Smooth muscle cell (in vitro differentiated cells): ENCODE measurements around the gene C2CD4C. TPM values are rescaled to one million over a fixed set of nuclear protein-coding genes. Genes with fewer than 3 reads are reported as not detected.

Experiments
- DNase-seq: peaks from one replicate; lab custom pipeline; 2025; ENCODE audit not compliant: unreplicated experiment; lab: John Stamatoyannopoulos, UW
- H2AFZ ChIP-seq: fragments of 200-600 bp; sonication (generic); 2 replicates; pipeline ENCODE4 v1.6.0; 2016; ENCODE audit warnings: antibody characterized with exemption, low read depth, mild to moderate bottlenecking
- H3F3A ChIP-seq: fragments of 200-600 bp; sonication (generic); 2 replicates; pipeline ENCODE4 v1.6.0; 2017; ENCODE audit warnings: antibody characterized with exemption, low read depth
- H3K27ac ChIP-seq: fragments of 200-600 bp; sonication (generic); 2 replicates; pipeline ENCODE4 v1.5.1; 2016; ENCODE audit warnings: low read depth, mild to moderate bottlenecking
- H3K27me3 ChIP-seq: fragments of 200-600 bp; sonication (generic); 2 replicates; pipeline ENCODE4 v1.6.1; 2016; ENCODE audit warnings: low read depth, mild to moderate bottlenecking
- H3K36me3 ChIP-seq: fragments of 200-600 bp; sonication (generic); 2 replicates; pipeline ENCODE4 v1.5.1; 2016; ENCODE audit warnings: low read depth
- H3K4me1 ChIP-seq: fragments of 200-600 bp; sonication (generic); 2 replicates; pipeline ENCODE4 v1.5.1; 2016; ENCODE audit warnings: low read depth
- H3K4me2 ChIP-seq: fragments of 200-600 bp; sonication (generic); 2 replicates; pipeline ENCODE4 v1.6.0; 2016; ENCODE audit warnings: mild to moderate bottlenecking
- H3K4me3 ChIP-seq: fragments of 200-600 bp; sonication (generic); 2 replicates; pipeline ENCODE4 v1.5.1; 2016; ENCODE audit warnings: mild to moderate bottlenecking
- H3K79me2 ChIP-seq: fragments of 200-600 bp; sonication (generic); 2 replicates; pipeline ENCODE4 v1.6.0; 2016; ENCODE audit warnings: low read depth, mild to moderate bottlenecking
- H3K9ac ChIP-seq: fragments of 200-600 bp; sonication (generic); 2 replicates; pipeline ENCODE4 v1.6.0; 2016; ENCODE audit warnings: low read depth
- H3K9me3 ChIP-seq: fragments of 200-600 bp; sonication (generic); replicated peaks from 2 replicates; pipeline ENCODE4 v1.5.1; 2016; ENCODE audit warnings: low read depth
- H4K20me1 ChIP-seq: fragments of 200-600 bp; sonication (generic); 2 replicates; pipeline ENCODE4 v1.6.0; 2016; ENCODE audit warnings: low read depth
- CTCF ChIP-seq: fragments of 200-600 bp; sonication (generic); IDR thresholded peaks from 2 replicates; pipeline ENCODE4 v1.5.1; 2017; ENCODE audit warnings: borderline replicate concordance, mild to moderate bottlenecking, antibody characterized with exemption; ENCODE audit not compliant: insufficient read depth, poor library complexity, severe bottlenecking
- WGBS: methylation state at CpG from one replicate; pipeline ENCODE4 v1.1.7; 2016; ENCODE audit warnings: low lambda C conversion rate; 5-methylcytosine and 5-hydroxymethylcytosine counted together
- polyA plus RNA-seq: library from polyadenylated mRNA; unstranded; fragments of >200 nt; fragmentation: Nextera tagmentation; extraction: Ambion mirVana; gene quantifications from 2 replicates; pipeline ENCODE4 v1.2.1, GENCODE V29; 2016
- total RNA-seq: library from RNA; depleted of rRNA; stranded (reverse); fragments of >200 nt; gene quantifications from 2 replicates; pipeline ENCODE4 v1.2.3, GENCODE V29; 2014

The C2CD4C gene
- total and polyA plus RNA-seq, 2 experiments from 2014 or later: 0.63 to 3.7 TPM

DNA sequence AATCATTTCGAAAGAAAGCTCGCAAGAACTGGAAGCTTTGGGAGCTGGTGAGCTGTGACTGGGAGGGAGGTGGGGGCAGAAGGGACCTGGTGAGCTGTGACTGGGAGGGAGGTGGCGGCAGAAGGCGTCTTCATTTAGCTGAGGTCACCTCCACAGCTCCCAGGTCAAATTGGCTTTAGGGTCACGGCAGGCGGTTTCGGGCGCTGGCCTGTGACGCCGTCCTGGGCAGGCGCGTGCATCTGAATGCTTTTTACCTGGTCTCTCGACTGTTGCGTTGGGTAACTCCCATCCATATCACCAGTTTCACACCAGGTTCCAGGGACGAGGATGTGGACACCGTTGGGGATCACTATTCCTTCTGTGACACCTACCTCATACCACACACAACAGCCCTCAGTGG, 29.2 kb downstream of the C2CD4C start:
- H3K36me3 ChIP-seq: no peaks in the 10 kb centered on the region
- no peak overlapping the region for H3K4me2 ChIP-seq
- no peak overlapping the region for H3K27ac ChIP-seq
- no peak overlapping the region for H2AFZ ChIP-seq
- DNase-seq: no peak
- no peaks in the 10 kb centered on the region for H3F3A ChIP-seq
- no peaks in the 10 kb centered on the region for H3K79me2 ChIP-seq
- H3K4me3 ChIP-seq: no peak overlapping the region
- 95% methylated on average over 14 of the region's 16 CpGs for WGBS
- no peaks in the 10 kb centered on the region for H3K9me3 ChIP-seq
- no peak for TF ChIP-seq CTCF
- H4K20me1 ChIP-seq: no peaks in the 10 kb centered on the region
- H3K4me1 ChIP-seq: no peaks in the 10 kb centered on the region
- no peak overlapping the region for H3K9ac ChIP-seq
- no peaks in the 10 kb centered on the region for H3K27me3 ChIP-seq

DNA sequence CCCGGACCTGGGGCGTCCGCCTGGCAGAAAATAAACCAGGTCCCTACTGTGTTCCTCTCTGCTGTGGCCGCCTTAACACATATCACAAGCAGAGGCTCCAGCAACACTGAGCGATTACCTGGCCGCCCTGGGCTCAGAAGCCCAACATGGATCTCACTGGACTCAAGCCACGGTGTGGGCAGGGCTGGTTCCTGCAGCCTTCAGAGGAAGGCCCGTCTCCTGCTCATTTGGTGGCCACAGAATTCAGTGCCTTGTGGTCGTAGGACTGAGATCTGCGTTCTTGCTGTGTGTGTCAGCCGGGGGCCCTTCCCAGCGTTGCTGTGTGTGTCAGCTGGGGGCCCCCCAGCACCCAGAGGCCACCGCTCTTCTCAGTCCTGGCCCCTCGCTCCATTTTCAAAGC, 30.2 kb downstream of the C2CD4C start:
- Histone ChIP-seq H2AFZ (no peak overlapping the region), H3K9ac (no peak overlapping the region), H3F3A (no peaks in the 10 kb centered on the region), H3K79me2 (no peaks in the 10 kb centered on the region), H3K4me2 (no peak overlapping the region), H3K27ac (no peak overlapping the region), H4K20me1 (no peaks in the 10 kb centered on the region), H3K4me3 (no peak overlapping the region), H3K36me3 (no peaks in the 10 kb centered on the region), H3K27me3 (no peaks in the 10 kb centered on the region), H3K9me3 (no peaks in the 10 kb centered on the region), H3K4me1 (no peaks in the 10 kb centered on the region)
- 86% methylated on average over 14 of the region's 14 CpGs for WGBS
- TF ChIP-seq CTCF: no peak
- no peak for DNase-seq

DNA sequence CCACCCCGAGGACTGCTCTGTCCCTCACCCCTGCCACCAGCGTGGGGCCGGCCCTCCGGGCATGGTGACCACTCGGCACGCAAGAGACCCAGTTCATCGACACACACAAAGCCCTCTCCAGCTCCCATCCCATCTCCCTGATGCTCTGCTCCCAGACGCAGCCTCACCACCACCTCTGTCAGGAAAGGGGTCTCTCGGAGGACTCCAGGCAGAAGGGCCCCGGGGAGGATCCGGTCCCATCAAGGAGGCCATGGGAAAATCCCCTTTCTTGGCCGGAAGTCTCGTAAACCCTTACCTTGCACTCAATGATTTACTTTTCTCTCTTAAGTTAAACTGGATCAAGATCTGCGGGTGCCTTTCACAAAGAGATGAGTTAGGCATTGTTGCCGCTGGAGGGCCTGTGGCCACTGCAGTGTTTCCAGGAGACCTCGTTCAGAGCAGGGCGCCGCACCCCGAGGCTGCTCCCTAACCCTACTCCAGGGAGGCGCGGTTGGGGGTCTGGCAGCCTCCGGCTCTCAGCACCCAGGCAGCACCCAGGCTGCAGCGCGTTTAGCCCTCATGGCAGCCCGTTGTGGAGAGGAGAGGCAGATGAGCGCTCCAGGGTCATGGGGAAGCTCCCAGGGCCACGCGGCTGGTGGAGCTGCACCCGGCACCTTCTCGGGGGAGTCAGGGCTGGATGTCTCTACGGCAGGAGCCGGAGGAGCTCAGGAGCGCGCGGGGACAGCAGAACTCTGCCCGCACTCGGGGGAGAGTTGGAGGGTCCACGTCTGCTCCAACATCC, 31.0 kb downstream of the C2CD4C start:
- no peak for DNase-seq

More for the DNA sequence above, 31.0 kb downstream of the C2CD4C start:
- H3K27ac ChIP-seq: no peak overlapping the region
- no peak overlapping the region for H2AFZ ChIP-seq
- 84% methylated on average over 38 of the region's 38 CpGs for WGBS
- no peak overlapping the region for H3K4me2 ChIP-seq
- H3K79me2 ChIP-seq: no peaks in the 10 kb centered on the region
- H3K36me3 ChIP-seq: no peaks in the 10 kb centered on the region
- H3K27me3 ChIP-seq: no peaks in the 10 kb centered on the region
- H3K4me3 ChIP-seq: no peak overlapping the region
- H3F3A ChIP-seq: no peaks in the 10 kb centered on the region
- no peaks in the 10 kb centered on the region for H3K9me3 ChIP-seq
- no peak overlapping the region for H3K9ac ChIP-seq
- no peaks in the 10 kb centered on the region for H4K20me1 ChIP-seq
- H3K4me1 ChIP-seq: no peaks in the 10 kb centered on the region
- no peak for TF ChIP-seq CTCF
